NCI-H2171 (cell line): ENCODE results near the gene NPFF.
A peak's percentile ranks its signal among the peaks of the same experiment; 100 is the strongest.
"Not testable (repeated sequence)": the region's sequence is repeated elsewhere in the genome, so short reads cannot be mapped to it uniquely, and the experiment has no call there.

Experiments
- DNase-seq: peaks from one replicate; lab custom pipeline; 2025; lab: John Stamatoyannopoulos, UW

NPFF gene

DNA sequence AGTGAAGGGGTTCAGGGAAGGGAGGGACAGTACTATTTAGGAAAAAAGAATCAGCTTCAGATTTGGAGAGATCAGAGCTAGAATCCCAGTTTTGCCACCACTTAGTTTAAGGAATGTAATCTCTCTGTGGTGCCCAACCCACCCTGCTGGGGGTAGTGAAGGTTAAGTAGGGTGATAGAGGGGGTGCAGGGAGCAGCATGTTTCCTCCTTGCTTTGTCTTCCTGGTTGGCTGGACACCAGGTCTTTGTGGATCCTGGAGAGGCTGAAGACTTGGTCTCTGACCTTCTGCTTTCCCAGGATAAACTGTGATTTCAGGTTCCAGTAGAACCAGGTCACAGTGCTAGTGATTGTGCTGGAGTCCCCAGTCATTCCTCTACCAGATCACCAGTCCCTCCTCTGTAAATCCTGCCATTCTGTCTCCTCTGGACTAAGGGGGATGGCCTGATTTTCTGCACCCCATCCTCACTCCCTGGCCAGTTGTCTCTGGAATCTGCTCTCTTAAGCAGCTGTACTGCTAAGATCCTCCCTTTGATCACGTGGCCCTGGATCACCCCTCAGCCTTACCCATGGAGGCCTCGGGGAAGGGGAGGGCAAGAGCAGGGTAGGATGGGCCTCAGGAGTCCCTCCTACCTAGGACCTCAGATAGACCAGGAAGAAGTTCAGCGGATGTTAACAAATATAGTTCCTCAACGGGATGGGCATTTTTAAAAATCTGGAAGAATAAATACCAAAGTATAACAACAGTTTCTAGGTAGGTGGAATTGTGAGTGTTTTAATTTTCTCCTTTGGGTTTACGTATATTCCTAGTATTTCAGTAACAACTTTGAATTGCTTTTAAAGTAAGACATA is 11.2 kb downstream of the NPFF start:
- no peak for DNase-seq

DNA sequence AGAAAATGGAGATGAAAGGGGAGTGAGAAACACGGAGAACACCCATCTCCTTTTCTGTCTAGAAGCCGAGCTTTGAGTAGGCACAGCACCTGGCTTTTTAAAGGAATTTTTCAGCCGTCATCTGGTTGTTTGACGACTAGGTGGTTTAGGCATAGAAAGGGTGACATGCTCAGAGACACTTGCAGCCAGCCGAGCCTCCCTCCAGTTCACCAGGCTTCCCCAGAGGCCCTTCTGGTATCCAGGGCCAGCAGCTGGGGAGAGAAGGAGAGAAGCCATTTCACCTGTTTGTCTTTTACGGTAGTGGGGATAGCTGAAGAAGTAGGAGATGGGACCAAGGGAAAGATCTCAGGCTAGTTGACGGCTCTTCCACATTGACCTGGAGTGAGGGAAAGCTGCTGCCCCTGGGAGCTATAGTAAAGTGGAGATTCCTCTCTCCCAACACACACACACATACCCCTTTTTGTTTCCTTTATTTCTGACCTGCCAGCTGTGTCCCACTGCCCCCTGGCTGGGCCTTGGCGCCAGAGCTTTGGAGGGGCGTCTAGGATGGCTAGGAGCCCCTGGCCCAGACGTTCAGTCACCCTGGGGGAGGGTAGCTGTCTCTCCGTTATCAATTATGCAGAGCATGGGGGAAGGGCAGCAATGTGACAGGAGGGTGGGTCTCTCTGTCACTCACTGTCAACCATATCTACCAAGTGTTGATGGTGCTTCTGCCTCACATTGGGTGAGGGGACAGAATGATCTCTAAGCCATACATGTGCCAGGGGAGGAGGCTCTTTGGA is 13.5 kb downstream of the NPFF start:
- peak; percentile 14 for DNase-seq

DNA sequence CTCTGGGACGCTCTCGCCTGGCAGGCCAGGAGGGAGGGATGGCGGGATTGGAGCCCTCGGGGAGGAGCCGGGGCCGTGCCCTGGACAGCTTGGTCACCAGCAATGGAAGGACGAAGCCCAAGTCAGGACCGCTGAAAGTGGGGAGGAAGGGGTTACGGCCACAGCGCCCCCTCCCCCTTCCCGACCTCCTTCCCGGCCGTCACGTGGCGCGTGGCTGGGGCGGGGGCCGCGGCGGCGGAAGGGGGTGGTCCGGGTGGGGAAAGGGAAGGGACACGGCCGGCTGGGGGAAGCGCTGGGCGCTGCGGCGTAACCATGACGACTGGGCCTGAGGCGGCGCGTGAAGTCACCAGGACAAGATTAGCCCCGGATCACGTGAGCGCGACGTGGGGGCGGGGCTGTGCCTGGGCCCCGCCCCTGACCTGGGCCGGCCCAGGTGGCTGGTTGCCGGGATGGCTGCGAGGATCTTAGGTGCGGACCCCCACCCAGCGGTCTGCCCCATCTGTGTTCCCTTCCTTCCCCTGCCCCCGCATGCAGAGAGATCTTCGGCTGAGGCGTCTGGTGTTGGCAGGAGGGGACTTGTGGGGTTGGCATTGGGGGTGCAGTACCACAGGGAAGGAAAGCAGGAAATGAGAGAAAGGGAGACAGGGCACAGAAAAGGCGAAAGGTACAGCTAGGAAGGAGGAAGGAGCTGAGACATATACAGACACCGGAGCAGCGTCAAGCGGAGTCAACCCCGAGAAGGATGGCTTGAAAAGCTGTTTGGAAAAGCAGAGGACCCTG is 14.3 kb downstream of the NPFF start:
- peak; percentile 91 for DNase-seq

DNA sequence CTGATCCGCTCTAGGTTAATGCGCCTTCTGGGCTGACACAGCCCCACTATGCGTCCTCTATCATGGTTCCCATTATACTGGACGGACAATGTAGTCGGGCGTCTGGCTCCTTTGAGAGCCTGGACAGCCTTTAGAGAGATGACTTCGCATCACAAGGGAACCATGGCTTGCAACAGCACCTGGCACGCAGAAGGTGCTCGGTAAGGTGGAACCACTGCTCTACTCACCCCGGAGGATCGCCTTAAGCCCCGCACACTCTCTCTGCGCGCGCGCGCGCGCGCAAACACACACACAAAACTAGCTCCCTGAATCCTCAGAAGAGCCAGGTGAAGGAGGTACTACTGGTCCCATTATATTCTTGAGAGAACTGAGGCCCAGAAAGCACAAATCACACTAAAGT is 15.1 kb downstream of the NPFF start:
- no peak for DNase-seq

DNA sequence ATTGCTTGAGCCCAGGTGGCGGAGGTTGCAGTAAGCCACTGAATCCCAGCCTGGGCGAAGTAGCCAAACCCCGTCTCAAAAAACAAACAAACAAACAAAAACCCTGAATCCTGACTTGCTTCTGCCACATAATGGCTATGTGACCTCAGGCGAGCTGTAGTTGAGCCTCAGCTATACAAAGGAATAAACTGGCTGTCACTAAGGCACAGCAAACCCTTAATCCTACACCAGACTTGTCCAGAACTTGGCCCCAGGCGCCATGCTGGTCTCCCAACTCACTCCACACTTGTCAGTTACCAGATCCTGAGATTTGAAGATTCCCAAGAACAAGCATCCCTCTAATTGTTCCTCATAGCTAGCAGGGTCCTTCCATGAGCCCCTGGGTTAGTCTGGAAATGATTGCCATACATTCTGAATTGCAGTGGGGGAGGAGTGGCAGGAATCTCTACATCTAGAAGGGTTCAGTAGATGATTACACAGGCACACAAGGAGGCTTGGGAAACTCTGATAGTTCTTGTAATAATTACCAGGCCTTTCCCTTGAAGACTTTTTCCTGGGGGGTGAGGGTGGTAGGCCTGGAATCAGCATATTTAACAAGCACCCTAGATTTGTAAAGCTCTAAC is 17.9 kb downstream of the NPFF start:
- no peak for DNase-seq

DNA sequence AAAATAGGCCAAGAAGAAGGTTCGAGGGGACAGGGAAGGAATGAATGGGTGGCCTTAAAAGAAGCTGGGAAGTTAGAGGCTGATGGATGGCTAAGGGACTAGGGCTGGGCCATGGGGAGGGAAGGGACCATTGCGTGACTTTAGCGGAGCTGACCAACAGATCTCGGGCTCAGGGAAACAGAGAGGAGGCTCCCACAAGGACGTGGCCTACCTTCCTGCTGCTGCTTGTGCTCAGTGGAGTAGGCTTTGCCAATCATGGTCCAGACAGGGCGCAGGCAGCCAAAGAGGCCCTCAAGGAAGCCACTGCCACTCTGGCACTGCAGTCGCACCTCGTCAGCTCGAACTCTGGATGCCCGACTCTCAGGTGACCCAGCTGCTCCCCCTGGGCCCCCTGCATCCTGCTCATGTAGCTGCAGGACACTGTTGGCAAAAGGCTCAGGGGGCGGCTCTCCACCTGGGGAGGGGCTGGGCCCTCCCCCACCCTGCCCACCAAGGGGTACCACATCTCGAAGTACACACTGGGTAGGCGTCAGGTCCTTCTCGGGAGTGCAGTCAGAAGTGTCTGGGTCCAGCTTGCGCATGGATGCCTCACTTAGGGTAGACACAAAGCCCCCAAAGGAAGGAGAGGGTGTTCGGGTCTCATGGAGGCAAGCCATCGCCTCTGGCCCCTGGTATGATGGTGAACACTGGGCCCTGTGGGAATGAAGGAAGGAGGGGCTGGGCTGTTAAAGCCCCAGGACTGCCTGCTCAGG is 20.4 kb downstream of the NPFF start:
- no peak for DNase-seq

DNA sequence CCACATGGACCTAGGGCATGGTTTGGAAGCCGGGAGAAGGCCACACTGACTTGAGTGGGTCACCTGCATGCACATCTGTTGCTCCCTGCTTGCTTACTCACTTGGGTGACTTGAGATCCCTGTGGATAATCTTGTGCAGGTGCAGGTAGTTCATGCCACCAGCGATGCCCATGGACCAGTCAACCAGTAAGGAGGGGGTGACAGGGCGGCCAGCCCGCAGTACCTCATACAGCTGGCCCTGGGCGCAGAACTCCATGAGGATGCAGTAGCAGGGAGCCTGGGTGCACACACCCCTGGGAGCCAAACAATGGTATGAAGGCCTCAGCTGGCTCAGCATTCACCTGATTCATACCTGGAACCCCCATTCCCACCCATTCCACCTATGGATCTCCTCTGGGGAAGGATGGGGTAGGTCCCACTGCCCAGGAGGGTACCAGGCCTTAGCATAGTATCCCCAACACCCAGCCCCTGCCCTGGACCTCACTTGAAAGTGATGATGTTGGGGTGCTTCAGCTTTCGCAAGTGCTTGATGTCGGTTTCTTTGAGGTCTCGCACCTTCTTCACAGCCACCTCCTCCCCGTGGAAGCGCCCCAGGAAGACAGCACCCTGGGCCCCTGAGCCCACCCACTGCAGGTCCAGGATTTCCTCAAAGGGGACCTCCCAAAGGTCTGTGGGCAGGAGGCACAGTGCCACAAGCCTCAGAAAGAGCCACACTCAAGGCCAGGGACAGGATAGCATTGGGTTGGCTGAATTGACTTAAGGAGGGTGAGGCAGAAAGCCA is 21.1 kb downstream of the NPFF start:
- DNase-seq = no peak

DNA sequence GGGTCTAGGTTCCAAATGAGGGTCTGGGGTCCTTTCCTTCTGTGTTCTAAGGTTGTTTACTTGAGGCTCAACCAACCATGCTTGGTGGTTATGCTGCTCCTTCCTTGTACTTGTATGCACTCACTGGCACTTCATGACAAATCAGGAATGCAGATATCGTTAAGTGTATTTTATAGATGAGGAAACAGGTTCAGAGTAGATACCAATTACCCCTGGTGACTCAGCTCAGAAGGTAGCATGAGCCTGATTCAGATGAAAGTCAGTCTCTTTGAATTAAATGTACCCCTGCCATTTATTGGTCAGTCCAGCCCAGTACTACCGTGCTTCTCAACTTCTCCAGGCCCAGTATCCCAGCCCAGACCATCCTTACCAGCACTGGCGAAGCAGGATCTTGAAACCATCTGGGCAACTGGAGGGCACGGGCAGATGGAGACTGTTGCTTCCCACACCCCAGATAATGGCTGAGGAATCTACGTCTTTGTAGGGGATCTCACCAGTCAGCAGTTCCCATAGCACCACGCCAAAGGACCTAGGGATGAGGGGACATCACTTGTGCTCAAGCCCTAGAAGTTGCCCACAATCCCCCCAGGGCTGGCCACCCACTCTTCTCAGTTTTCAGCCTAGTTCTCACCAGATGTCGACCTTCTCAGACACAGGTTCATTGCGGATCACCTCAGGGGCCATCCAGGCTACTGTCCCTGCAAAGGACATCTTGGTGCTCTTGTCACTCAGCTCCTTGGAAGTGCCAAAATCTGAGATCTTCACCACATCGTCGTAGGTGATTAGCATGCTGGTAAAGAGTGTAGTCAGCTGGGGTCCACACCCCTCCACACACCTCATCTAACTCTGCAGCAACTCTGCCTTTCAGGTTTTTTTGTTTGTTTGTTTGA is 22.4 kb downstream of the NPFF start:
- no peak for DNase-seq

DNA sequence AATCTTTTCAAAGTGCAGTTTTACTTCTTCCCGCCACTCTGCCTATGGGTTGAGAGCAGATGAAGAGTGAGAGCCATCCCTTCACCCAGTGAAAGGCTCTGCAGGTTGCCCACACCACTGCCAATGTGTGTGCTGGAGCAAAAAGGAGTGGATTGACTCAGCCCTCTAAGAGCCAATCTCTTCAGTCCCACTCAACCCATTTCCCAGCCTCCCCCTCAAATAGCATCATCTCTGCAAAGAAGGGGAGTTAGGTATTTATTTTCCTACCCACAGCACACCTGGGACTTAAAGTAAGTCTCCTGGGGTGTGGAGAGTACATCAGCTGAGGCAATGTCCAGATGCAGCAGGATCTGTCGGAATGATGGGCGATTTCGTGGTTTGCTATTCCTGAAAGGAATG is 23.3 kb downstream of the NPFF start:
- DNase-seq = no peak

DNA sequence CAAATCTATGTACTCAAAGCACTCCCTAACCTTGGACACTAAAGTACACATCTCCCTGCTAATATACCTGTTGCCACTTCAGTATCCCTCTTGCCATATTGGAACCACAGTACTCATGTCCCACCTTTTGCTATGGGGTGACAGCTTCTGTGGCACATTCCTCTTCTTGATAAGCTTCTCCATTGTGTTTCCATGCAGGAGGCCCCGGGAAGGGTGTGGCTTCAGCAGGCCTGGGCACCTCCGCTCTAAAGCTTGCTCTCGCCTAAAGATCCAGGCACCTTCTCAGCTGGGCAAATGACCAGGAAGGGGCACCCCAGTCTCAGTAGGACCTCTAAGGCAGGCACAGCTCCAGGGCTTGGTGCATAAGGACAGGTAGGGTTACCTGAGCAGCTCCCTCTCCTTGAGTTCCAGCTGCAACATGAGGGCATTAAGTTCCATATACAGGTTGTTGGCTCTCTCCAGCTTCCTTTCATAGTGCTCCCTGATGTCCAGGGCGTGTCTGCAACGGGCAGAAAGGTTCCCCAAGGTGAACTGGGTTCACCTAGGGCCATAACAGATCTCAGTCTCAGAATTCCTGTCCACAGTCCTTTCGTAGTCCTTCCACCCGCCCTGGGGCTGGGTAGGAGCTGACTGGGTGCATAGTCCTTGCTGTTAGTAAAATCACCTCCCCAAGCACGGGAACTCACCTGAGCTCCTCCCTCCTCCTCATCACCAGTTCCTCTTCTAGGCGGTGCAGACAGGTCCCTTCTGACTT is 23.9 kb downstream of the NPFF start:
- DNase-seq = no peak

DNA sequence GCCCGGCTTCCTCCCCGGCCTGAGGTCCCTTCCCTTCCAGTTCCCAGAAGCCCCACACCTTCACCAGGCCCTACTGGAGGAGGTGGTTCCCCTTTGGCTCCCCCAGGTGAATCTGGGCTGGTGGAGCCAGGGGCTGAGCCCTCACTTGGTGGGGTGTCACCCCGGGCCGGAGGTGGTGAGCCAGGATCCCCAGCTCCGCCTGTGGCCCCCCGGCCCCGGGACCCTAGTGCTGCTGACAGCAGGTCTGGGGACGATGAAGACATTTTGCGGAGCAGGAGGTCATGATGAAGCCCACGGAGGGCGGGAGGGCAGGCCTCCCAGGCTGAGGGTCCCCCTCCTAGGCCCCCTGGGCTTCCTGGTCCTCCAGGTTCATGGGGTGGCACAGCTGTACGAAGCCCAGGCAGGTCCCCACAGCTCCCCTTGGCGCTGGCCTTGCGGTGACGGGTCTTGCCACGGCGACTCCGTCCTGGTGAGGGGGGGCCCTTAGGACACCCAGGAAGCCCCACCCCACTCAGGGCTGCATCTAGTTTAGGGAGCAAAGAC is 24.6 kb downstream of the NPFF start:
- no peak for DNase-seq

DNA sequence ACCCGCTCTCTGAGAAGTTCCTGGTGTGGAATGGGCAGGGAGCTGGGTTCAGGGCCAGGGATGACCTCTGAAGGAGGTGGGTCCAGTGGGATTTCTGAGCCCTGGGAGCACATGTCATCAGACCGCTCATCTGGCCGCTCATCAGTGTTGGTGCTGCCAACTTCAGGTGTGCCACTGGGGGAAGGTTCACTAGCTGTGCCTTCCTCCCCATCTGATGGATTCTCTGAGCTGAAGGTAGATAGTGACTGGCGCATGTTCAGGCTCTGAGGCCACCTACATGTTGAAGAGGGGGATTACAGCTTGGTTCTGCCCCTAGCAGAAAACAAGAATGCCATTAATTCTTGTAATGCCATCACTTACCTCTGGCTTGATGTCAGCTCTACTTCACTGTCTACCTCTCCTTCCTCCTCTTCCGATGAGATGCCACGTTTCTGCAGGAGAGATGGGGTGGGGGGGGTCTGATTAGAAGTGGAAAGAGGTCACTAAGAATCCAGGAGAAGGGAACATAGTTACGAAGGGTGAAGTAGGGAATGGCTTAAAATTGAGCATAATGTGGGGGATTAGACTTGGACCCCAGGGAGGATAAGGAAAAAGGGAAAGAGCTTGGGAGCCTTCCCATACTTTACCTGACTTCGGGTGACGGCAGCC is 25.2 kb downstream of the NPFF start:
- DNase-seq = no peak

DNA sequence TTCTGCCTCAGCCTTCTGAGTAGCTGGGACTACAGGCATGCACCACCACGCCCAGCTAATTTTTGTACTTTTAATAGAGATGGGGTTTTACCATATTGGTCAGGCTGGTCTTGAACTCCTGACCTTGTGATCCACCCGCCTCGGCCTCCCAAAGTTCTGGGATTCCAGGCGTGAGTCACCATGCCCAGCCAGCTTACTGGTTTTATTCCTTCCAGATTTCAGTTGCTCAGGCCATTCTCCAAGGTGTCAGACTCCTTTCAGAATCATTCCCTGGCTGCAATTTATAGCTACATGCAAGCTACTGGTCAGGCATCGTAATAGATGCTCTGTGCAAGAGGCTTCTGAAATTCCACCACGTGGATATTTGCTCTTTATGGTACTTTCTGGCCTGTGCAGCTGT is 25.8 kb downstream of the NPFF start:
- not testable (repeated sequence) for DNase-seq

DNA sequence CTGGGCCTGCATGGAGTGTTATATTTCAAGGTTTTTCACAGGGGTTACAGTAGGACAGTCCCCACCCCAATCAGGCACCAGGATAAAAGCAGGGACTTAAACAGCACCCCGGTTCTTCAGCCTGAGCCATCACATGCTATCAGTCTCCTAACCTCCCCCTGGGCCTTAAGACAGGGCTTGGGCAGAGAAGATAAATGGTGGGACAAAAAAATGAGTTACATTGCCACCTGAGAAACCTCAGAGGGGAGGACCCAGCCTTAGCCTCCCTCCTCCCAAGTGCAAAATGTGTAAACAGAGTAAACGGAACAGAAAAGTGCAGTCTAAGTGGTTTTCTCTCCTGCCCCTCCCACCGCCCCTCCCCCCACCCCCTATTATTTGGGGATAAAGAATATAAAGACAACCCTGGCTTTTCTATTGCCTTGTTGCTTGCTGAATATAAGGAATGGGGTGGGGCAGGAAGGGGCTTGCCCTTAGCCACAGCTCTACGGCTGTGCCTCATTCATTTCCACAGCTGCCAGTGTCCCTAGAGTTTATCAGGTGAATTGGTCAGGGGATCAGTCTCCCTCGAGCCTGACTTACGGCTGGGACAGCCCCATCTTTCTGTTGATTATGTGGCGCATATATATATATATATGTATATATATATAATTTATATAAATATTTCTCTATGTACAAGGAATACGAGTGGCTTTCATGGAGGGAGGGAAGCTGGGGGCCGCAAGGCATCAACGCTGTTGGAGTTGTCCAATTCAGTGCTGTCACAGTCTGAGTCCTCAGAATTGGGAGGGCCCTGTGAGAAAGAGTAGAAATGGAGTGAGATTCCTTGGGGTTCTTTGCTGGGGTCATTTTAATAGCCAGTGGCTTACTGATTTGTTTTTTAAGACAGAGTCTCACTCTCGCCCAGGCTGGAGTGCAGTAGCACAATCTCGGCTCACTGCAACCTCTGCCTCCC is 26.5 kb downstream of the NPFF start:
- no peak for DNase-seq

DNA sequence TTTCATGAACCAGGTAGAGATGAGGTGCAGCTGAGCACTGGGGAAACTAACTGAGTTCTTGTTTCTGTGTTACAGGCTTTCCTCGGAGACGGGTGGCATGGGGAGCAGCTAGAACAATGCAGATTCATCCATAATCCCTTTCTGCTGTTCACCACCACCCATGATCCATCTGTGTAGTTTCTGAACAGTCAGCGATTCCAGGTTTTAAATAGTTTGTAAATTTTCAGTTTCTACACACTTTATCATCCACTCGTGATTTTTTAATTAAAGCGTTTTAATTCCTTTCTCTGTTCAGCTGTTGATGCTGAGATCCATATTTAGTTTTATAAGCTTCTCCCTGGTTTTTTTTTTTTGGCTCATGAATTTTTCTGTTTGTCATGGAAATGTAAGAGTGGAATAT is 28.0 kb downstream of the NPFF start:
- no peak for DNase-seq

DNA sequence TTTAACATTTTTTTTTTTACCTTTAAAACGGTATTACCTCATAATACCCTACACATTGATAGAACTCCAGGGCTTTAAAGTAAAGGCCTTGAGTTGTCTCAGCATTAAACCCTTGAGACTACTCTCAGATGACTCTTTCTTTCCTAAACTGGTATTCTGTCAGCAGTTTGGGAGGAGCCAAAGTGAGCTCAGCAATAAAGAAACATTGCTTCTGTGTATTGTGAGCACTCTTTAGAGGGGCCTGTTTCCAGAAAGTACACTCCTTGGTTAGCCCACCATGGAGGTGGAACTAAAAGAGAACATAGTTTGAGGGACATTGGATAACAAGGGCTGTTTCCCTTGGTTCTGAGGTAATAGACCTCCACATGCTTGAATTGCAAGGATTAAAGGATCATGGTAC is 28.4 kb downstream of the NPFF start:
- no peak for DNase-seq

DNA sequence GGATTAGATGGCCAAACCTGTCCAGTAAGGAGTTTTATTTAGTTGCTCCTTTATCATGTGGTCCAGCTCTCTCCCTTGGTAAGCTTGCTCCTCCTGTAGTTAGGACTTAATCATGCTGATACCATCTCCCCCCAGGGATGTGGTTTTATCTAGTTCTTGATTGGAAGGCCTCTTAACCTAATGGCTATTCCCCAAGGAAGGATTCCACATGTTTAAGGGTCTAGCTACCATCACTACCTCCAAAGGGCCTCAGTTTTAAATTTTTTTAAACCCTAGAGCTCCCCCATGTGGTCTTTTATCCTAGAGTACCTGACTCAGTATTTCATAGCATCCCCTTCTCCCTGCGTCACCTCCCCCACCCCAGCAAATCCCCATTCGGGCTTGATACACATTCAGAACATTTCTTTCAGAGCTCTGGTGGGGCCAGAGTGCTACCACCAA is 30.5 kb downstream of the NPFF start:
- no peak for DNase-seq
